K562 (cell line): ENCODE results near the gene LMO4. TPM values are rescaled to one million over a fixed set of nuclear protein-coding genes. Genes with fewer than 3 reads are reported as not detected.

Experiments
- polyA plus RNA-seq, 8 experiments: library from polyadenylated mRNA; depleted of rRNA in 4 of 8; stranded (reverse) in 5 of 8; unstranded in 3 of 8; fragments of >200 nt; fragmentation: Nextera tagmentation in 2 of 8; fragmentation: Illumina TruSeq in 1 of 8; extraction: Ambion mirVana in 2 of 8; extraction: Trizol in 1 of 8; gene quantifications; 2 replicates each; pipeline versions ENCODE4 v1.2.1 to v1.2.3, GENCODE V29; 2011 to 2014; ENCODE audit warnings: inconsistent platforms in 1 of 8, missing spikeins in 1 of 8
- total RNA-seq, 7 experiments: library from RNA; depleted of rRNA in 6 of 7; stranded (reverse); fragments of >200 nt in 6 of 7; fragmentation: Illumina TruSeq in 2 of 7; extraction: Trizol in 2 of 7; gene quantifications; 2 replicates each; pipeline versions ENCODE4 v1.2.1 to v1.2.3, GENCODE V29; 2011 to 2021; ENCODE audit warnings: low replicate concordance in 1 of 7
- TF ChIP-seq, protein P1 (sequence below): fragments of 200-600 bp; sonication (generic); IDR thresholded peaks from one replicate; pipeline ENCODE4 v1.6.1; 2012; ENCODE audit warnings: mild to moderate bottlenecking, low read depth, low read length, inconsistent platforms

Gene LMO4
- total and polyA plus RNA-seq, 9 of the 15 experiments (the other 6 are each of a cell fraction or from before 2014, with no cell fraction given), result 3.1 to 35.3 (median 22.4) TPM

DNA sequence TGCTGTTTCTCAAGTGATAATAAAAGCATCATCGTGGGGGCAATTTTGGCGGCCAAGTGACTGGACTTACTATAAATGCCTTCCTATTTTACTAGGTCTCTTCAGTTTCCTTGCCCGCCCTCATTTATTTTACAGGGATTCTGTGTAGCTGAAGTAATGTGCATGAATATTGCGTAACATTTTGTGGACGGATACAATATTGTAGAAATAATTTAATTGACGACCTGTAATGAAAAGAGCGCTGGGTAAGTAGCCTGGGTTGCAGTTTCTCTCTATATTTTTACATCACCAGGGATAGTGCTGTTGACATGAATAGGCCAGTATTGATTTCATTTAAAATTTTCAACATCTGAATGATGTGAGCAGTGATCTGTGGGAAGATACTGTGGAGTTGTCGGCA is 28.1 kb upstream of the LMO4 start (continued):
- TF ChIP-seq, protein P1, sequence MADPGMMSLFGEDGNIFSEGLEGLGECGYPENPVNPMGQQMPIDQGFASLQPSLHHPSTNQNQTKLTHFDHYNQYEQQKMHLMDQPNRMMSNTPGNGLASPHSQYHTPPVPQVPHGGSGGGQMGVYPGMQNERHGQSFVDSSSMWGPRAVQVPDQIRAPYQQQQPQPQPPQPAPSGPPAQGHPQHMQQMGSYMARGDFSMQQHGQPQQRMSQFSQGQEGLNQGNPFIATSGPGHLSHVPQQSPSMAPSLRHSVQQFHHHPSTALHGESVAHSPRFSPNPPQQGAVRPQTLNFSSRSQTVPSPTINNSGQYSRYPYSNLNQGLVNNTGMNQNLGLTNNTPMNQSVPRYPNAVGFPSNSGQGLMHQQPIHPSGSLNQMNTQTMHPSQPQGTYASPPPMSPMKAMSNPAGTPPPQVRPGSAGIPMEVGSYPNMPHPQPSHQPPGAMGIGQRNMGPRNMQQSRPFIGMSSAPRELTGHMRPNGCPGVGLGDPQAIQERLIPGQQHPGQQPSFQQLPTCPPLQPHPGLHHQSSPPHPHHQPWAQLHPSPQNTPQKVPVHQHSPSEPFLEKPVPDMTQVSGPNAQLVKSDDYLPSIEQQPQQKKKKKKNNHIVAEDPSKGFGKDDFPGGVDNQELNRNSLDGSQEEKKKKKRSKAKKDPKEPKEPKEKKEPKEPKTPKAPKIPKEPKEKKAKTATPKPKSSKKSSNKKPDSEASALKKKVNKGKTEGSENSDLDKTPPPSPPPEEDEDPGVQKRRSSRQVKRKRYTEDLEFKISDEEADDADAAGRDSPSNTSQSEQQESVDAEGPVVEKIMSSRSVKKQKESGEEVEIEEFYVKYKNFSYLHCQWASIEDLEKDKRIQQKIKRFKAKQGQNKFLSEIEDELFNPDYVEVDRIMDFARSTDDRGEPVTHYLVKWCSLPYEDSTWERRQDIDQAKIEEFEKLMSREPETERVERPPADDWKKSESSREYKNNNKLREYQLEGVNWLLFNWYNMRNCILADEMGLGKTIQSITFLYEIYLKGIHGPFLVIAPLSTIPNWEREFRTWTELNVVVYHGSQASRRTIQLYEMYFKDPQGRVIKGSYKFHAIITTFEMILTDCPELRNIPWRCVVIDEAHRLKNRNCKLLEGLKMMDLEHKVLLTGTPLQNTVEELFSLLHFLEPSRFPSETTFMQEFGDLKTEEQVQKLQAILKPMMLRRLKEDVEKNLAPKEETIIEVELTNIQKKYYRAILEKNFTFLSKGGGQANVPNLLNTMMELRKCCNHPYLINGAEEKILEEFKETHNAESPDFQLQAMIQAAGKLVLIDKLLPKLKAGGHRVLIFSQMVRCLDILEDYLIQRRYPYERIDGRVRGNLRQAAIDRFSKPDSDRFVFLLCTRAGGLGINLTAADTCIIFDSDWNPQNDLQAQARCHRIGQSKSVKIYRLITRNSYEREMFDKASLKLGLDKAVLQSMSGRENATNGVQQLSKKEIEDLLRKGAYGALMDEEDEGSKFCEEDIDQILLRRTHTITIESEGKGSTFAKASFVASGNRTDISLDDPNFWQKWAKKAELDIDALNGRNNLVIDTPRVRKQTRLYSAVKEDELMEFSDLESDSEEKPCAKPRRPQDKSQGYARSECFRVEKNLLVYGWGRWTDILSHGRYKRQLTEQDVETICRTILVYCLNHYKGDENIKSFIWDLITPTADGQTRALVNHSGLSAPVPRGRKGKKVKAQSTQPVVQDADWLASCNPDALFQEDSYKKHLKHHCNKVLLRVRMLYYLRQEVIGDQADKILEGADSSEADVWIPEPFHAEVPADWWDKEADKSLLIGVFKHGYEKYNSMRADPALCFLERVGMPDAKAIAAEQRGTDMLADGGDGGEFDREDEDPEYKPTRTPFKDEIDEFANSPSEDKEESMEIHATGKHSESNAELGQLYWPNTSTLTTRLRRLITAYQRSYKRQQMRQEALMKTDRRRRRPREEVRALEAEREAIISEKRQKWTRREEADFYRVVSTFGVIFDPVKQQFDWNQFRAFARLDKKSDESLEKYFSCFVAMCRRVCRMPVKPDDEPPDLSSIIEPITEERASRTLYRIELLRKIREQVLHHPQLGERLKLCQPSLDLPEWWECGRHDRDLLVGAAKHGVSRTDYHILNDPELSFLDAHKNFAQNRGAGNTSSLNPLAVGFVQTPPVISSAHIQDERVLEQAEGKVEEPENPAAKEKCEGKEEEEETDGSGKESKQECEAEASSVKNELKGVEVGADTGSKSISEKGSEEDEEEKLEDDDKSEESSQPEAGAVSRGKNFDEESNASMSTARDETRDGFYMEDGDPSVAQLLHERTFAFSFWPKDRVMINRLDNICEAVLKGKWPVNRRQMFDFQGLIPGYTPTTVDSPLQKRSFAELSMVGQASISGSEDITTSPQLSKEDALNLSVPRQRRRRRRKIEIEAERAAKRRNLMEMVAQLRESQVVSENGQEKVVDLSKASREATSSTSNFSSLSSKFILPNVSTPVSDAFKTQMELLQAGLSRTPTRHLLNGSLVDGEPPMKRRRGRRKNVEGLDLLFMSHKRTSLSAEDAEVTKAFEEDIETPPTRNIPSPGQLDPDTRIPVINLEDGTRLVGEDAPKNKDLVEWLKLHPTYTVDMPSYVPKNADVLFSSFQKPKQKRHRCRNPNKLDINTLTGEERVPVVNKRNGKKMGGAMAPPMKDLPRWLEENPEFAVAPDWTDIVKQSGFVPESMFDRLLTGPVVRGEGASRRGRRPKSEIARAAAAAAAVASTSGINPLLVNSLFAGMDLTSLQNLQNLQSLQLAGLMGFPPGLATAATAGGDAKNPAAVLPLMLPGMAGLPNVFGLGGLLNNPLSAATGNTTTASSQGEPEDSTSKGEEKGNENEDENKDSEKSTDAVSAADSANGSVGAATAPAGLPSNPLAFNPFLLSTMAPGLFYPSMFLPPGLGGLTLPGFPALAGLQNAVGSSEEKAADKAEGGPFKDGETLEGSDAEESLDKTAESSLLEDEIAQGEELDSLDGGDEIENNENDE, result no peak
